ENCODE measurements around the gene OLFML1.

OLFML1 gene

DNA sequence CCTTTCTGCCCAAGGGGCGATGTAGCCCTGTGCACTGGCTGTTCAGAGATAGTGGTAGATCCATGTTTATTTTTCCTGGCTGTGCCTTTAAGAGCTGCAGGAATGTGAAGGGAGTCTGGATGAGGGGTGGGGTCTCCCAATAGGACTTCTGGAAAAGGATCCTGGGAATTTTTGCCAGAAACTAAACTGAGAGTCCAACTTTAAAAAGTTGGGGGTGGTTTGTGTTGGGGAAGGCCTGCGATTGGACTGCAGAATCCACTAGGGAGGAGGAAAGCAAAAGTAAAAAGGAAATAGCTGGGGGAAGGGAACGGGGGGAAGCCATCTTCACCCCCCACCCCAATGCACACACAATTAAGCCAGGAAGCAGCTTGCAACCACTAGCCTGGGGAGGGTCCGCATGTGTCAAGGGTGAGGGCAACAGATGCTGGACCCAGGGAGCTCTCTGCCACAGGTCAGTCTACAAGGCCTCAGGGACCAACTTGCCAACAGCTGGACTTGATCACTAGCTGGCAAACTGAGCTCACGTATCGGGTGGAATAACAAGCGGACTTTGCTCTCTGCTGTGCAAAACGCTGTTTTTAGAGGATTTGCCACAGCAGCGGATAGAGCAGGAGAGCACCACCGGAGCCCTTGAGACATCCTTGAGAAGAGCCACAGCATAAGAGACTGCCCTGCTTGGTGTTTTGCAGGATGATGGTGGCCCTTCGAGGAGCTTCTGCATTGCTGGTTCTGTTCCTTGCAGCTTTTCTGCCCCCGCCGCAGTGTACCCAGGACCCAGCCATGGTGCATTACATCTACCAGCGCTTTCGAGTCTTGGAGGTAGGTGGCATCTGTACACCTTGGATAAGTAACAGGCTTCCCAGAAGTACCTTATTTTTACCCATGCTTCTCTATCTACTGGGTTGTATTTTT, at the start of gene OLFML1:
OLFML1 (plus strand) TSS at position 321 of the 912 bp plus-strand sequence; CDS start at position 691, 370 bp downstream.
- DNase-seq: no peak

DNA sequence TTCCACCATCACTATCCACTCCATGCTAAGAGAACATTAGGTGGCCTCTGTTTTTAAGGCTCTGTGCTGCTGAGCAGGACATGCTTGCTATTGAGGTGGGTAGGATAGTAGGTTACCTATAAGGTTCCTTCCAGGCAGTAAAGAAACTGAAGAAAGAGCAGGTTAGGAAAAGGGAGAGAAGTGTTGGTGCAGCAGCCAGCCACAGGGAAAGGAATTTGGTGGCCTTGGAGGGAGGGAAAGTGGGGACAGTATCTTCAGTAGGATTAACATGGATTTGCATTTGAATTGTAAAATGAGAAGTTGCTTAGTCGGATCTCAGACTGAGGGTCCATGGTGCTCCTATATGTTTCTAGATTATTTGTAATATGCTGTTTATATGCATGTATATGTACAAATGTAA, 49.2 kb upstream of the OLFML1 start:
- DNase-seq: no peak

DNA sequence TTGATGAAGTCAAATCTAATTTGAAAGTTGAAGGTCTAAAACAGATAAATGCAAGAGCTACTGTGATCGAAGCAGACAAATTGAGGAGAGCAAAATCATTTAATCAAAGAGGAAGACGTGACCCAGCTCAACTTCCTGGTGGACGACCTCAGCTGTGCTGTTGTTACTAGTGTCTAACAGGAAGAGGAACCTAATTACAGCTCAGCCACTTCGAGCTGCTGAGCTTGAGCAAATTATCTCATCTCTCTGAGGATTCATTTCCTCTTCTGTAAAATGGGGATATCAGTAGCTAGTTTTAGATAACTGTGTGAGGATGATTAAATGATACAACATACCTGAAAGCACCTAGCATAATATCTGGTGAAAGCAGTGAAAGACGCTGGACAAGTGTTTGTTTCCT, 48.6 kb upstream of the OLFML1 start:
- DNase-seq: no peak

DNA sequence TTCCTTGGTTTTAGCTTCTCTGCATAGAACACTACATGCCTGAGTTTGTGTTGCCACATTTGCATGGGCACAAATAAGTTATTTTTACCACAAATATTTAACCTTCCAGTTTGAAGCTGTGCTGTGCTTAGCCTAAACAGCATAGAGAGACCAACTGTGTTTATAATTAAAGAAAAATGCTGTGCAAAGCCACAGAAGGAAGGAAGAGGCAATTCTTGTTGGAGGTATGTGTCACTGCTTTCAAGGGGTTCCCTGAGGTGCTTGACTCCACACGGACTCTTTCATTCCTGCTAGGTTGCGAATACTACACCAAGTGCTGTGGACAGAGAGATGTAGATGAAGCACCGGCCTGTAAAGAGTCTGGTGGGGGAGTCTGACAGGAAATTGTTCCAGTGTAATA, 47.6 kb upstream of the OLFML1 start:
- DNase-seq: no peak

DNA sequence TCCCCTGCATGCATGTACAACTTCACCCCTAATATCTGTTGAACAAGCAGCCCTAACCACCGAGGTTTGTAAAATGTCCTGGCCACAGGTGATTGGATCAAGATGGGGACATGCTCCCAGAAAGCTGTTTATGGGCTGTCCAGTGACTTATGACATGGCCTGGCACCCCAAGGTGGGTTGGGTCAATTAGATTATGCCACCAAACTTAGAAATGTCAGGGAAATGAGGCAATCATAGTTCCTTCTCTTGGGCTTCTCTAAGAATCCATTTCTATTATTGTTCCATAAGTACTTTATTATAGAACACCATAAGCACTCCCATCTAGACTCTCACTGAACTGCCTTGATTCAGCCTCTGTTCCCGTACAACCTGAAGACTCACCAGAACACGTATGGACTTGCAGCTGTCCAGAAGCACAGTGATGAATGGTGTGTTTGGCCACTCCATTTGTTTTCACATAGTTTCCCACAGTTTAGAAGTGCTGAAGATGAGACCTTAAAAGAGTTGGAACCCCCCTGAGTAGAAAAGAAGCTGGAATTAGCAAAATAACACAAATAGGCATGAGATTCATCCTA, 45.5 kb upstream of the OLFML1 start:
- DNase-seq: no peak

DNA sequence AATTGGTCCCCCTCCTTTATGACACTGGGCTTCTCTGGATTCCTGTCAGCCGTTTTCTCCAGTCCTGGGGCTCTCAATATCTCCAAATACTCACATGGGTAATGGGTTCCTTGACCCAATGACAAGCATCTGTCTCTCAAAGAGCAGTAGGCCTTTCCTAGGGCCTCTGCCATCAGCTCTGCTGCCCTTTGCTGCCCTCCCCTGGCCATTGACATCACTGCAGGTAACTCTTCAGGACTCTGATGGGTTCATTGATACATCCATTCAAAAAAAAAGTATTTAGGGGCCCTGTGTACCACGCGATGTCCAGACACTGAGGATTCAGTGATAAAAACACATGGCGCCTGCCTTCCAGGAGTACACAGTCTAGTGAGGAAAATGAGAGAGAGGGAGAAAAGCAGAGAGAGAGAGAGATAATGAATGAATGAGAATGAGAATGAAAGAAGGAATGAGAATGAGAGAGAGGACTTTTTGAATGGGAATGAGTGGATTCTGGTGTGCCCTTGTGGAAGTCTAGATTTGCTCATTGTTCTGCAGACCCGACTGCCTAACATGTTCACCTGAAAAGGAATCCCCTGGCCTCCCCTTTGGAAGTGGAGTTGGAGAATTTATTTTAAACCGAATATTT, 42.6 kb upstream of the OLFML1 start:
- DNase-seq: no peak

DNA sequence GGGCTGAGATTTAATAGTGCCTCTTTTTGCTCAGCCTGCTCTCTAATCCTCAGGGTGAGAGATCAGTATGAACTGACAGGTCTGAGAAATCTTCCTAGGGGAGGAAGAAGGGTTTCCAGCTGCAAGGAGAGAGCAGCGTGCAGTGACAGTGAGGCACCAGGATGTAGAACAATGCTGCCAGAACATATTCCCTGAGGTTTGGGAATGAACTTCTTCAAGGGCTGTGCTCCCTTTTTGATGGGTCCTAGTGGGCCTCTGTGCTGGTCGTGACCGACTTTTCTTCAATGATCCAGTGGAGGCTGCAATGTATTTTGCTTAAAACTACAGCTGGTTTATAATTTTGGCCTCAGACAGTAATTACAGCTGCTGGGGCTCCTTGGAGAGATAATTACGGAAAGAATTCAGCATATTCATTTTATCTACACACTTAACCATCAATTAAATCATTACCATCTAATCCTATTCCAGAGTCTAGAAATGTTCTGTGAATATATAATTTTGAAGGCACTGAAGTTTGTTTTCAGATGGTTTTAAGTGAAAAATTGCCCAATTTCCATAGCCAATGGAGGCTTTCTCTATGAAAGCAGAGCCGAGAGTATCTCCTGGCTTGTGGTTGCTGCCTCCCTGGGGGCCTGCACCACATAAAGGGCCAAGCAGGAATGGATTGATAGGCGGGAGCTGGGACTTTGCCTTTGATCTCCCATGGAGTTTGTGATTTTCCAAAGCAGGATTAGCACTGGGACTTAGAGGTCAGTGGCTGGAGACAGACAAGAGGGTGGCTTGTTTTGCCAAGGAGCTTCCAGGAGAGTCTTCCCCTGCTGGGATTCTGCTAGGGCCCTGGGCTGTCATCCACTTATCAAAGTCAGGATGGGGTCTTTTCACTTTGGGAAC, 41.0 kb upstream of the OLFML1 start:
- DNase-seq: no peak

DNA sequence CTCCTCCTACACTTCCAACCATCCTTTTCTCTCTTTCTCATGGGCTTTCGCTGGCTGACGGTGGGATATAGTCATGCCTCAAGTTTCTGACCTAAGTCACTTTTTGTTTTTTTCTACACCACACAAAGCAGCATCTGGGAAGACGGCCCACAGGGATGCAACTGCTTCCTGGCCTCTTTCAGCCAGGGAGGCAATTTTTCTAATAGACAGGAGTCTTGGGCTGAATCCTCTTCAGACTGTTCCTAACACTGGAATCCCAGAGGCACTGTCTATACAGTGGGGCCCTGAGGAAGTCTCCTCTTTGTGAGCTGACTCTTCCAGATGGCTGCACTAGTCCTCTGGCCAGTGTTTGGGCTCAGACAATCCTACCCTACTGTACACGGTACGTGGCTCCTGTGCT, 39.7 kb upstream of the OLFML1 start:
- no peak for DNase-seq

DNA sequence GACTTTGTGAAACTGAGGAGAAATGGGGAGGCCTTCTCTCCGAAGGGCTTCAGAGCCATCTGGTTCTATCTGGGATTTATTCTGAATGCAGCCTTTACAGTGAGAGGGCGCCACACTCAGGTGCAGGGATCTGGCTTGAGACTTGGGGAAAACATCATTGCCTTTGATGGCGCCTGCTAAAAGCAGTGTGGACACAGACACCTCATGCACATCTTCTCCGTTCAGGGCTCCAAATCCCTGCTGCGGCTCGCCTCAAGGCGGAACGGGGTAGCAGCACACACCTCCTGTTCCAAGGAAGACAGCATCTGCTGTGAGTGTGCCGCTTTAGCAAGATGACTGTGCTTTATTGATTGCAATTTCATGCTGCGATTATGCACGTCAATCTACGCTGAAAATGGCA, 37.1 kb upstream of the OLFML1 start:
- no peak for DNase-seq

DNA sequence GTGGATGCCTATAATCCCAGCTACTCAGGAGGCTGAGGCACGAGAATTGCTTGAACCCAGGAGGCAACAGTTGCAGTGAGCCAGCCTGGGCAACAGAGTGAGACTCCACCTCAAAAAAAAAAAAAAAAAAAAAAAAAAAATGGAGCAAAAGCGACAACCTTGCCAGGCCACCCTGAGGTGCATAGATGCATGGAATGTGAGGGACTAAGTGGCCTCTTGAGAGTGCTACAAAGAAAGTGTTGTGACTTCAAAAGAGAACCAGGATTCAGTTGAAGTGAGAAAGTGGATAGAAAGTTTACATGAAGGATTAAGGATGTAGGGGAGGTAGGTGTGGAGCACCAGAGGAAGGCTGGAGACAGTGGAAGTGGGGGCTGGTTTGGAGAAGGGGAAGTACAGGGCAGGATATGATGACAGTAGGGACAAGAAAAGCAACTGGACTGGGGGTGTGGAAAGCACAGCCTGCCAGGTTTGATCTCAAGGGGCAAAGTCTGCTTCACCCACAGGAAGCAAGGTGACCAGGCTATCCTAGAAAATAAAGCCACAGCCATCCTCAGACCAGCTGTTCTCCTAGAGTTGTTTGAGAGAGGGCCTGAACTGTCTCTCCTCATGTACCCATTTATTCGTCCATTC, 36.0 kb upstream of the OLFML1 start:
- no peak for DNase-seq

DNA sequence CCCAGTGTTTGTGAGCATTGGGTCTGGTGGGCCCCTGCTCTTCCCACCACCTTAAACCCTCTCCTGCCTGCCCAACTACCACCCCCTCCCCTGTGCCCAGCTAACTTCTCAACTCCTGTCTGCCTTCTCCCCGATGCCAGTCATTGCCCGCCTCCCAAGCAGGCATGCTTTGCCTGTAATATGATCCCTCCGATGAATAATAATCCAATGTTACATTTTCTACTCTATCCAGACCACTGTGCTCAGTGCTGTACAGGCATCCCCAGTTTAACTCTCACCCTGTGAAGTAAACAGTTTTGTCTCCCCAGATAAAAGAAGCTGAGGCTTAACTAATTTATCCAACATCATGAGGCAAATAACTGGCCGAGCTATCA, 35.5 kb upstream of the OLFML1 start:
- DNase-seq: no peak

DNA sequence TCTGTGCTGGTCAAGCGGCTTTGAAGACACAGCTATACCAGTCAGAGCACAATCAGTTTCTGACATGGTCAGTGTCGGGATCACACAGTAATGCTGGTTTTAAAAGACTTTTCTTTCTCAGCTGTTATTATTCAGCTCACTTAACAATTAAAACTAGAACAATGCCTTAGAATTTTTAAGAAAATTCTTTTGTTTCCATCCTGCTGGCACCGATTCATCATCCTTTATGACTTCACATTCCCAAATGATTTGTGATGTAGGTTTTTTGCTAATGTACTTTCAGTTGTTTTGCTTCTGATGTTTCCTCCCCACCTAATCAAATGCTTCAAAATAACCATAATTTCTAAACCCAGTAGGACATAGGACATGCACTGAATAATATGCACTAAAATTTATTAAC, 34.5 kb upstream of the OLFML1 start:
- no peak for DNase-seq

DNA sequence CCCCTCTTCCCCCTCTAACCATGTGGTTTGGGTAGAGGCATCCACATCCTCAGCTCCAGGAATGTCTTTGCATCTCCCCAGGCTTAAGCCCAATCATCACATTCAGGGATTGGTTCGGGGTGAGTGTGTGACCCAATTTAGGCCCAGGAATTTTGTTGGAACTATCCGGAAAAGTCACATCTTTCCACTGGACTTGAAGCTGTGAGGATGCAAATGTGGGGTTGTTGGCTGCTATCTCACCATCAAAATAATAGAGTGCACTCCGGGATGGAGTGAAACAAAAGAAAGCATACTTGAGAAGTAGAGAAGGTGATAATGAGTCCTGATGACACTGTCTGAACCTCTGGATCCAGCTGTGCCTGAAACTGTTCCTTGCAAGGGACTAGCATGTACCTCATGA, 33.8 kb upstream of the OLFML1 start:
- DNase-seq: no peak

DNA sequence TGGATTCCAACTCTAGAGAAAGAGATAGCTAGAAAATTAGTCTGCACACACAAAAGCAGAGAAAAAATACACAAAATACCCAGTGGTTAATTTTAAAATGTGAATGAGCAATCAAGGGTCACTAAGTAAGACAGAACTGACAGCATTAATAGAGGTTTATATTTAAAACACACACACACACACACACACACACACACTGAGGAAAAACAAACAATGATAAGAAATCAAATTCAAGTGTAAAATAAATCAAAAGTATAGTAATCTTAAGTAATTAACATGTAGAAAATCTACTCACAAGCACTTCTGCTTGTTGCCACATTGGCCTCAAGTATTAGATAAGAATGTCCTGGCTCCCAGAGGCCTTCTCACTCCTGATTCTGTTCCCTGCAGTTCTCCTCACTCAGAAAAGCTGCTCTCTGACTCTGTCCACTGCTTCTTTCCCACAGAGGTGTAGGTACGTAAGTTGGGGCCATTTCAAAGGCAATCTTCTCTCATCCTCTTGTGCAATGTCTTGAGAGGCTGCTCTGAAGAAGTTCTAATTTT, 33.3 kb upstream of the OLFML1 start:
- no peak for DNase-seq

DNA sequence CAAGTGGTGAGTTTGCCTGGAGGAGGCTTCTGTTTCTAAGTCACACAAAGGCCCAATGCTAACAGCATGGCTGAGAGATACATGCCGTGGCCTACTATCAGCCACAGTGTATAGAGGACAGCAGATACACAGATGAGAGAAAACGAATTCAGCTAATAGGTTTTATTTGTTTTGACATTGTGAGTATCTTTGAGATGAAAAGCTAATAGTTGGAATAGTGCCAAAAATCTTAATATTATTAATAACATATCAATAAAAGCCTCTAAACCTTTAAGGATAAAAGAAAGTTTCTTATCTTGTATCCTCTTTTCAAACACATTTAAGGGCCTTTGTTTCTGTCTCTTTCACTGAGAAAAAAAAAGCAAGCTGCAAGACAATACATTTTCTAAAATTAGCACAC, 30.5 kb upstream of the OLFML1 start:
- no peak for DNase-seq

DNA sequence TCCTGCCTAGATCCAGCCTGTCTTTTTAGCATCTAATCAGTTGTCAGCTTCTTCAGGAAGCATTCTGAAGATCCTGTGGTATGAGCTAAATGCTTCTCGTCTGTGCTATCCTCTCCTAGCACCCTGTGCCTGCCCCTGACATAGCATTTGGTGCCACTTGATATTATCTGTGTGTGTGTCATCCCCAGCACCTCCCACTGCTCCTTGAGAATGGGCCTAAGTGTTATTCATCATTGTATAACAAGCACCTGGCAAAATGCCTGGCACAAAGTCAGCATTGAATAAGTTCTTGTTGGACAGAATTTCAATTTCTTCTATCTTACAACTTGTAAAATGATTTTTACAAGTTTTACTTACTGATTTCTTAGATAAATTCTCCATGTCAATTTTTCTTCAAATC, 28.1 kb upstream of the OLFML1 start:
- DNase-seq: no peak

DNA sequence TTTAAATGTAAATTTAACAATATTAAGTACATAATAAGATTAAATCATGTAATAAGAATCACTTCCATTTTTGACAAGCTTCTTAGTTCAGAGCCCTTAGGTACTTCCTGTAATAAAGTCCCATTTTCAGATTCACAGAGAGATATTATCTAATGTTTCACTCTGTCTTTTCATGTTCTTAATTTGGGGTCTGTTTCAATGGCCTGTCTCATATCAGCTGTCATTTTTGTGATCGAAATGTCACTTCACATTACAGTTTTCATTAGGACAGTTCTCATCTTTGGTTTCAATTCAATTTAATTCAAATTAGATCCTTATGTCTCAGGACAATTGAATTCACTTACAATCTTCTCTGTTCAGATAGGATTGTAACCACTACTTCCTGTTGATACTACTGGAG, 22.6 kb upstream of the OLFML1 start:
- no peak for DNase-seq

DNA sequence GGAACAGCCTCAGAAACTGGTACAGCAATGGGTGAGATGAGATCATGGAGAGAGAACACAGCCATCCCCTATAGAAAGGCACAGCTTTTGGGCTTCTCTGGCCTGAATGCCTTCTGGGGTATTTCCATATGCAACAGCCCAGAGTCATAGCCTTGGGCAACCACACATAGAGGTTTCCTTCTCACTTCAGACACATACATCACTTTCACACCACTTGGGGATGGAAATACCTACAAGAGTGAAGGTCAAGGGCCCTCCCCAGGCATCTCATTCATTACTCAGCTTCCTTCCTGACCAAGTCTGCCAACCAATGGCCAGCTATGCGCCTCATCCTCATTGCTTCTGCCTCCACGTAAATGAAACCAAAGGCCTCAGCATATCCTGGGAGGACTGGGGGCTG, 17.7 kb upstream of the OLFML1 start:
- no peak for DNase-seq

DNA sequence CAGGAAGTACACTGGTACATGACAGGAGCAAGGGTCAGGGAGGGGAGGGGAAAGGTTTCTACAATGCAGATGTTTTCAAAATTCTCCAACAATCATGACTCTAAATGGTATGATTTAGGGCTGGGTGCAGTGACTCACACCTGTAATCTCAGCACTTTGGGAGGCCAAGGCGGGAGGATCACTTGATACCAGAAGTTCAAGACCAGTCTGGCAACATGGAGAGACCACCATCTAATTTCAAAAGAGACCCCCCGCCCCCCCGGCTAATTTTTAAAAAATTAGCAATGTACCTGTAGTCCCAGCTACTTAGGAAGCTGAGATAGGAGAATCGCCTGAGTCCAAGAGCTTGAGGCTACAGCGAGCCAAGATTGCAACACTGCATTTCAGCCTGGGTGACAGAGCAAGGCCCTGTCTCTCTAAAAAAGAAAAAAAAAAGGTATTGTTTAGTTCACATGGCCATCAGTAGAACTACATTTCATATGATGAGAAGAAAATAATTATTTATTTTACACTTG, 15.9 kb upstream of the OLFML1 start:
- DNase-seq: no peak

DNA sequence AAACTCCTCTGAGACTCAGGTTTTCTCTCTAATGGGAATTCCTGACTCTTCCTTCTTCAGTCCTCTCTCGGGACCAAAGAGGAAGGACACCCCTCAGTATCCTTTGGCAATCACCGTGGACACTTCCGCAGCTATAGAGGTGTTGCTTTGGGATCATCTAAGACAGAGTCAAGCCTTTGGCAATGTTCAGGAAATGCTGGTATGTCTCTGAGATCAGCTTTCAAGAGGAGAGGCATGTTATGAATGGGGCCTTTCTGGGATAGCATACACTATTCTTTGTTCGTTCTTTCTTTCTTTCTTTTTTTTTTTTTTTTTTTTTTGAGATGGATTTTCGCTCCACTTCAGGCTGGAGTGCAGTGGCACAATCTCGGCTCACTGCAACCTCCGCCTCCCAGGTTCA, 14.2 kb upstream of the OLFML1 start:
- DNase-seq: no peak

DNA sequence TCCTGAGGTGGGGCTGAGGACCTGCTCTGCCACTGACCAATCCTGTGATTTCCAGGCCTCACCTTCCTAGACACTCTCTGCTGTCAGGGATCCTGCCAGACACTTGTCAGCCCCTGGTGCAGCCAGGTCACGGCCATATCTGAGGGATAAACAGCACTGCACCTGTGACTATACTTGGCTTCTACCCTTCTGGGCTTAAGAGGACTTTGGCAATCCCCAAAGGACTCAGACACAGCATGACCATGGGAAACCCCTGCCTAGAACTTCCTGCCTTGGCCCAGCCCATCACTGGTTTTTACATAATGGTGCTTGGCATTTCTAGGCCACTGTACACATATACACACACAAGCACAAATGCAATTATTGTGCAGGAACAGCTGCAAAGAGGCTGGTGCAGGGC, 11.6 kb upstream of the OLFML1 start:
- DNase-seq: no peak

DNA sequence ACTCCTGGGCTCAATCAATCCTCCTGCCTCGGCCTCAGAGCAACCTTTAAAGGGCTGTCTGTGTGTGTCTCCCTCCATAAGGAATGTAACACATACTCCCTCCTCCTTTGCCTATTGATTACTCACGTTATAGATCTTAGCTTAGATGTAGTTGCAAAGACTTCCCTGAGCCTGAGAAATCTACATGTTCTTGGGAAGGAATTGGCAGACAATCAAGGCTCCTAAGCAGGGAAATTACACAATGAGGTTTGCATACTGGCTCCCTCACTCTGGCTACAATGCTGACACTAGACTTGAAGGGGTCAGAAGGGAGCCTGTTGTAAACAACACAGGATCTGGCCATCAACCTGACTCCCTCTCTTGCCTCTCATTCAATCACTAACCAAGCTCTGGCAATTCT, 5.2 kb upstream of the OLFML1 start:
- no peak for DNase-seq
